ENCODE results near the gene ZNF622.
"Not testable (repeated sequence)": the region's sequence is repeated elsewhere in the genome, so short reads cannot be mapped to it uniquely, and the experiment has no call there.

The ZNF622 gene

DNA sequence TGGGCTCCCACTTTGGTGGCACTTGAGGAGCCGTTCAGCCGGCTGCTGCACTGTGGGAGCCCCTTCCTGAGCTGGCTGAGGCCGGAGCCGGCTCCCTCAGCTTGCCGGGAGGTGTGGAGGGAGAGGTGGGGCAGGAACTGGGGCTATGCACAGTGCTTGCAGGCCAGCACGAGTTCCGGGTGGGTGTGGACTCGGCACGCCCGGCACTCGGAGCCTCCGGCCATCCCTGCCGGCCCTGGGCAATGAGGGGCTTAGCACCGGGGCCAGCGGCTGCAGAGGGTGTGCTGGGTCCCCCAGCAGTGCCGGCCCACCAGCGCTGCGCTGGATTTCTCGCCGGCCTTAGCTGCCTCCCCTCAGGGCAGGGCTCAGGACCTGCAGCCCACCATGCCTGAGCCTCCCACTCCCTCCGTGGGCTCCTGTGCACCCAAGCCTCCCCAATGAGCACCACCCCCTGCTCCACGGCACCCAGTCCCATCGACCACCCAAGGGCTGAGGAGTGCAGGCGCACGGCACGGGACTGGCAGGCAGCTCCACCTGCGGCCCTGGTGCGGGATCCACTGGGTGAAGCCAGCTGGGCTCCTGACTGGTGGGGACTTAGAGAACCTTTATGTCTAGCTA, 29.4 kb downstream of the ZNF622 start:
- FAIRE-seq: not testable (repeated sequence)

GRCh38 chr5:16431490-16431889, 34.1 kb downstream of the ZNF622 start:
- FAIRE-seq (no peak), DNase-seq (ENCODE audit: insufficient read length, low spot score) (no peak)

More for the DNA sequence above, 29.4 kb downstream of the ZNF622 start:
- not testable (repeated sequence) for DNase-seq (ENCODE audit: insufficient read length, low spot score)

DNA sequence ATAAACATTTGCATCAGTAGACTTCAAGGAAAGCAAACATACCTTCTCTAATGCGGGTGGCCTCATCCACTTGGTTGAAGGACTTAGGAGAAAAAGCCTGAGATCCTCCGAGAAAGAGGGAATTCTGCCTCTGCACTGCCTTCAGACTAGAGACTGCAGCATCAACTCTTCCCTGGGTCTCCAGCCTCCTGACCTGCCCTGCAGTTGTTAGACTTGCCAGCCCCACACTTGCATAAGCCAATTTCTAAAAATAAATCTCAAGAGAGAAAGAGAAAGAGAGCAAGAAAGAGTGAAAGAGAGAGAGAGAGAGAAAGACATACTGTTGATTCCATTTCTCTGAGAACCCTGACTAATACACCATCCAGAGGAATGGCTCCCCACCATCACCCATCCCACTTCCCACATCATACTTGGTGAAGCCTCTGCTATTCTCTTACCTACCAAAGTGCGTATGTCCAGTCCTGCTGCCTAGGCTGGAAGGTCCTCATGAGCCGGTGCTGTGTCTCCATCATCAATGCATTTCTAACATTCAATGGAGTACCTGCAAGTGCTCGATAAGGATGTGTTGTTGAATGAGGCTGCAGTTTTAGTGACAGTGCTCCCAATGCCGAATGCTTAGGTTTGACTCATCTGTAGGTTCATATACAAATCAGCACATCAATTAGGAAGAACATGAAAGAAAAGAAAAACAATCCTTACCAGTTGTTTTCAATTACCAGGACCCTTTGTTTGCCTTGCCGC, 35.1 kb downstream of the ZNF622 start:
- DNase-seq (ENCODE audit: insufficient read length, low spot score) (no peak), FAIRE-seq (peak; percentile 42)

DNA sequence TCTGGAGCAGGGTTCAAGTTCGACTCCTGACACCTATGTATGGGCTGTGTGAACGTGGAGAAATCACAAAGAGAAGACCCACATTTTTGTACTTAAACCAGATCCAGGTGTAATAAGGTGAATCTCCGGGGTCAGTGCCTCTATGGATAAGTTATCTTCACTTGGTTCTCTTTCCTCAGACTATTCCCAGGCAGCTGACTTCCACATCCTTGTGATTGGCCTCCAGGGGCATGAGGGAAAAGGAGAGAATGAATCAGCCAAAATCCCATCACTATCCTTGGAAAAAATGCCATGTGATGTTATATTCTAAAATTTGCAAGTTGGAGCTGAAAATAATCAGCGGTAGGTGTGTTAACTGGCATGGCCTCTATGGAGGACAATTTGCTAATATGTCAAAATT, 37.2 kb downstream of the ZNF622 start:
- DNase-seq (ENCODE audit: insufficient read length, low spot score) (no peak), FAIRE-seq (no peak)

DNA sequence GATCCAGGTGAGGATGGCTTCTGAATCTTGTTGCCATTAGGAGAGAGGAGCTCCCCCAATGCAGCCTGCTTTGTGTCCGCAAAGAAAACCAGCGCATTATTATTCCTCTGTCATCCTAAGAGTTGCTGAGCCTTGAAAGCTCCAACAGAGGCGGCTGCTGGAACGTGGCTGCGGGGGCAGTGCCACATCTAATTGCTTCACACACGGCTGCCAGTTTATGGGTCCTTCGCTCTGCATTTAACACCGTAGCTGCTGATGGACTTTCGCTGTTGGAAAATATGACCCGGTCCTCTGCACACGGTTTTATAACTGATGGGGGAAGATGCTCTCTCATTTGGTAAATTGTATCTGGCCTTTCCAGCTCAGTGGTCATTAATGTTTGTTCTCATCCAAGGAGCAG, 38.0 kb downstream of the ZNF622 start:
- DNase-seq (ENCODE audit: insufficient read length, low spot score): no peak
- FAIRE-seq: no peak

- no peak for FAIRE-seq
- no peak for DNase-seq (ENCODE audit: insufficient read length, low spot score)
Measured at GRCh38 chr5:16418471-16418922, 47.1 kb downstream of the ZNF622 start.

DNA sequence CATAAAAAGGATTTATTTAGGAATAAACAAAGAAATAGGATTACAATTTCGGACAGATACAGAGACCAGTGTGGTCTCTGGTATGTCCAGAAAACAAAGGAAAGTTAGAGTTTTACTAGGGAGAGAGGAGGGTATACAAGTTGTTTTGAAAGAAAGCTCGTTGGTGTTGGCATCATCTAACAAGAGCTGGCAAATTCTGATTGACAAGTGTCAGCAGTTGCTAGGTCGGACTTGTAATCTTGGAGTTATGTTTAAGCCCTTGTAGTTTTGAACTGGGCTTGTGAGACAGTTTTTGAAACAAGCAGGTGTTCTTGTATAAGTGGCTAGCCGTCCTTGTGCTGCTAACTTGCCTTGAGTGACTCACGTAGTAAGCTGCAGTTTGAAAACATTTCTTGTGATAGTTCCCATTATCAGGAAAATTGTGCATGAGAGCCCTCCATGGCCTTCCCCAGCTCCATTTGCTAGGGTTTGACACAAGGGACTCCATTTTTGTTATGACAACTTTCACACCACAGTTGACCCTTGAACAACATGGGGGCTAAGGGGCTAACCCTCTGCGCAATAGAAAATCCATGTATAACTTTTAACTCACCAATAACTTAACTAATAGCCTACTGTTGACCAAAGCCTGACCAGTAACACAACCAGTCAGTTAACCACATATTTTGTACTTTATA, 48.1 kb downstream of the ZNF622 start:
- DNase-seq (ENCODE audit: insufficient read length, low spot score): no peak
- no peak for FAIRE-seq

- DNase-seq (ENCODE audit: insufficient read length, low spot score): no peak
- no peak for FAIRE-seq
Measured at GRCh38 chr5:16414861-16415260, 50.7 kb downstream of the ZNF622 start.

- FAIRE-seq: no peak
Measured at GRCh38 chr5:16413166-16413860, 52.3 kb downstream of the ZNF622 start.

DNA sequence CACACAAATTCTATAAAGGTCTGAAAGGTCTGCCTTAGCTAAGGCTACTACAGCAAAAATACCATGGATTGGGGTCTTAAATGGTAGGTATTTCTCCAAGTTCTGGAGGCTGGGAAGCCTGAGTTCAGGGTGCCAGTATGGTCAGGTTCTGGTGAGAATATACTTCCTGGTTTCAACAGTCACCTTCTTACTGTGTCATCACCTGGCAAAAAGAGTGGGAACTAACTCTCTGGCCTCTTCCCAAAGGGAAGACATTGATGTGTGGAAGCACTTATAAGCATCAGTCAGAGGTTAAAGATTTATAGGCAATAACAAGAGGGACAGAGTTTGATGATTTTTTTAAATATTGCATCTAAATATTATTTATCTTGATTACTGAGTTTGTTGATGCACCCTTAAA, 53.0 kb downstream of the ZNF622 start:
- FAIRE-seq: no peak
- no peak for DNase-seq (ENCODE audit: insufficient read length, low spot score)

More at GRCh38 chr5:16413166-16413860, 52.3 kb downstream of the ZNF622 start:
- DNase-seq (ENCODE audit: insufficient read length, low spot score): no peak

DNA sequence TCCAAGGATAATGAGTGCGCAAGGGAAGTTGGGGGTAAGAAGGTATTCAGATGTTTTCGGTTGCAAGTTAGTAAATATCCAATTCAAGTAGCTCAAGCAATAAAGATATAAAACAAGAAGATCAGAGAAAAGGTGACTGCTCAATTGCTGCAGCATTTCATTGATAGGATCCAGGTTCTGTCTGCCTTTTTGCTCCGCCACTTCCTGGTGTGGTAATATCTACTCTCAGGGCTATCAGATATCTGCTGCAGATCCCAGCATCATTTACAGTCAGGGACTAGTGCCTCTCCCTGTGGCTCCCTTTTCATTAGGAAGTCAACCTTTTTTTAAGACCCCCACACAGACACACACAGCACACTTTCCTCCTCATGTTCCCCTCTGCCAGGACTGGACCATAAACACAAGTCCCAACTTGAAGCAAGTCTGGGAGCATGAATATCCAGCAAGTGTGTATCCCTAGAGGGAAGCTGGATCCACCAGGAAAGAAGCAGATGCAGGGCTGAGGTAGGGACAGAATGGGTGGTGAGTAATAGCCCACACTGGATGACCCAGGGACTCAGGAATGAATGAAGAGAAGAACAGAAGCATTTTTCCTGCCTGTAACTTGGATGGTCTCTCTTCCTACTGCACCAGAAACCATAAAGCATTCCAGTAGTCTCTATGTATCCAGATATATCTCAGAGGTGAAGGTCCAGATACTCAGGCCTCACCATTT, 53.7 kb downstream of the ZNF622 start:
- FAIRE-seq (no peak), DNase-seq (ENCODE audit: insufficient read length, low spot score) (no peak)

GRCh38 chr5:16411235-16411634, 54.4 kb downstream of the ZNF622 start:
- FAIRE-seq (peak; percentile 73), DNase-seq (ENCODE audit: insufficient read length, low spot score) (no peak)

DNA sequence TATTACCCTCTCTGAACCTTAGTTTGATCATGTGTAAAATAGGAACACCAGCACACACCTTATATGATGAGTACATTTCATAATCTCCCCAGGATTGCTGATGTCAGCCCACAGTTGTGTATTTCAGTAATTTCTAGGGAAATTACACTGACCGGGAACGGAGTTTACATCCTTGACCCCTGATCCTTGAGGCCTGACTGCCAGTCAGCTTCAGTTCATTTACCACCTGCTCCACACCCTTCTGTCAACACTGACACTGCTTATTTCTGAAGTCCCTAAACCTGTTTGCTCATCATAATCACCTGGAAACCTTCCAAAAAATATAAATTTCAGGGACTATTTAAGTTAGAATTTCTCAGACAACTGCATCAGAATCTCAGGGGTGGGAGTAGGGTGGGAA, 55.3 kb downstream of the ZNF622 start:
- FAIRE-seq (no peak), DNase-seq (ENCODE audit: insufficient read length, low spot score) (no peak)

DNA sequence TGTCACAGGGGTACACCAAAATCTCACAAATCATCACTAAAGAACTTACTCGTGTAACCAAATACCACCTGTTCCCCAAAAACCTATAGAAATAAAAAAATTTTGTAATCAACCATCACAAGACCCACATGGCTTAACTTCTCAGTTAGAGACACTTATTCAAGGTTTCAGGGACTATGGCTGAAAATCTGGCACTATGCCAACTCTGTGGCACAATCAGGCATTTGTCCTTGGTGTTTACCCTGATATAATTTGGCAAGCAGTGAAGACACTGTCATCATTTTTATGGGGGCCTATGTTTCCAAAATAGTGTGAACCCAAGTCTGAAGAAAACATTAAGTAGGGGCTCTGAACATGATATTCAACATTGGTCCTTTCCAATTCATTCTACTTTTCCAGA, 59.0 kb downstream of the ZNF622 start:
- DNase-seq (ENCODE audit: insufficient read length, low spot score): no peak
- no peak for FAIRE-seq

DNA sequence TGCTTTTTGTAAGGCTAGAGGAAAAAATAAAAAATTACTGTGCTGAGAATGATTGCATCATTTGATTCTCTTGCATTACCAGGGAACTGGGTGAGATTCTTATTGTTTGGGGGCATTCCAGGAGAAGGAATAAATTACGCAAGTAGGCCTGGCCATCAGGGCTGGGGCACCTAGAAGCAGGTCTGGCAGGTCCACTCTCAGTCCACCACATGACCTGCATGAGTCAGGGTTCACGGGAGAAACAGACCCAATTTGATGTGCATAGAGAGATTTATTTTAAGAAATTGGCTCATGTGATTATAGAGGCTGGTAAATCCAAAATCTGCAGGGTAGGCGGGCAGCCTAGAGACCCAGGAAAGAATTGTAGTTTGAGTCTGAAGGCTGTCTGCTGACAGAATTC, 59.6 kb downstream of the ZNF622 start:
- FAIRE-seq (no peak), DNase-seq (ENCODE audit: insufficient read length, low spot score) (no peak)
